ENCODE results near the gene RASL11A.
"Not testable (repeated sequence)": the region's sequence is repeated elsewhere in the genome, so short reads cannot be mapped to it uniquely, and the experiment has no call there.

The RASL11A gene, protein sequence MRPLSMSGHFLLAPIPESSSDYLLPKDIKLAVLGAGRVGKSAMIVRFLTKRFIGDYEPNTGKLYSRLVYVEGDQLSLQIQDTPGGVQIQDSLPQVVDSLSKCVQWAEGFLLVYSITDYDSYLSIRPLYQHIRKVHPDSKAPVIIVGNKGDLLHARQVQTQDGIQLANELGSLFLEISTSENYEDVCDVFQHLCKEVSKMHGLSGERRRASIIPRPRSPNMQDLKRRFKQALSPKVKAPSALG

DNA sequence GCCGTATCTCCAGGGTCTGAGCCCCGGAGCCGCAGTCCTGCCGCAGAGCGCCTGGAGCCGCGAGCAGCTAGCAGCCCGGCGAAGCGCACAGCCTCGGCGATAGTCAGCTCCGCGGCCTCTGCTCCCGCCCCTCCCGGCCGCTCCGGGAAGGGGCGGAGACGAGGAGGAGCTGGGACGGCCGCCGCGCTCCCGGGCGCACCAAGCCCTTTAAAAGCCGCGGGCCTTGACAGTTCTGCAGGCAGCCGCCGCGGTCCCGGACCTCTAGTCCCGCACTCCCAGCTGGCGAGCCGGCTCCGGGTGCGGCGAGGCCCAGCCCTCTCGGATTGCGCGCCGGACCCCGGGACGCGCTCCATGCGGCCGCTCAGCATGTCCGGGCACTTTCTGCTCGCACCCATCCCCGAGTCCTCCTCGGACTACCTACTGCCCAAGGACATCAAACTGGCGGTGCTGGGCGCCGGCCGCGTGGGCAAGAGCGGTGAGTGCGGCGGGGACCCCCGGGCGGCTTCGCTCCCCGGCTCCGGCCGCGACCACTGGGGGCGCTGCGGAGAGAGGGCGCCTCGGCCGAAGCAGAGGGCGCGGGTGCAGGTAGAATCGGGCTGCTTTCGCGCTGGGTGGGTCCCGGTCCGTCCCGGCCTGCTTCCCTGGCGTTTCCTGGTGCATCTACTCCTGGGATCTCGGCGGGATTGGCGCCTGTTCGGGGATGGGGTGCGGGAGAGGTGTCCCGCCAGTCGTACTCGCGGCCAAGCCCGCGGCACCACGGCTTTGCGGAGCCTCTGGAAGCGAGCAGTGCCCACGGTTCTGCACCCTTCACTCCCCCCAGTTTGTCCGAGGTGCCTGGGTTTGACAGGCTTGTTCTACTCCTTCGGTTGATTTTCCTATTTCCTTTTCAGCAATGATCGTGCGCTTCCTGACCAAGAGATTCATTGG, at the start of gene RASL11A:
RASL11A (plus strand) TSS at position 237 of the 927 bp plus-strand sequence; CDS start at position 352, 115 bp downstream.
- H3K4me3 ChIP-seq (ENCODE audit: low read depth, low read length): peak within 1 kb of the TSS; percentile 36

DNA sequence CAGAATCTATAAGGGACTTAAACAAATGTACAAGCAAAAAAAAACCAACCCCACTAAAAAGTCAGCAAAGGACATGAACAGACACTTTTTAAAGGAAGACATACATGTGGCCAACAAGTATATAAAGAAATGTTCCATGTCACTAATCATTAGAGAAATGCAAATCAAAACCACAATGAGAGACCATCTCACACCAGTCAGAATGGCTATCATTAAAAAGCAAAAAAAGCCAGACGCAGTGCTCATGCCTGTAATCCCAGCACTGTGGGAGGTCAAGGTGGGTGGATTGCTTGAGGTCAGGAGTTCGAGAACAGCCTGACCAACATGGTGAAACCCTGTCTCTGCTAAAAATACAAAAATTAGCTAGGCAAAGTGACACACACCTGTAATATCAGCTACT, 48.5 kb upstream of the RASL11A start:
- H3K4me3 ChIP-seq (ENCODE audit: low read depth, low read length): not testable (repeated sequence)

DNA sequence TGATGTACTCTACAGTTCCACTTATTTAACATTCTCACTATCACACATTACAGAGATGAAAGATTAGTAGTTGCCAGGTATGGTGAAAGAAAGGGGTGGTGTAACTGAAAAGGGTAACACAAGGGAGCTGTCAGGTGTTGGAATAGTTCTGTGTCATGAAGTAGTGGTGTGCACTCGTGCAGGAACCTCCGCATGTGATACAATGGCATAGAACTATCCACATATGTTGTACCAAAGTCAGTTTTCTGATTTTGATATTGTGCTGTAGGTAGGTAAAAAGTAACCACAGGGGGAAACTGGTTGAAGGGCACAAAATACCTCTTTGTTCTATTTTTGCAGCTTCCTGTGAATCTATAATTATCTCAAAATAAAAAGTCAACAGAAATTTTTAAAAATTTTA, 43.6 kb upstream of the RASL11A start:
- no peak overlapping the region for H3K4me3 ChIP-seq (ENCODE audit: low read depth, low read length)

DNA sequence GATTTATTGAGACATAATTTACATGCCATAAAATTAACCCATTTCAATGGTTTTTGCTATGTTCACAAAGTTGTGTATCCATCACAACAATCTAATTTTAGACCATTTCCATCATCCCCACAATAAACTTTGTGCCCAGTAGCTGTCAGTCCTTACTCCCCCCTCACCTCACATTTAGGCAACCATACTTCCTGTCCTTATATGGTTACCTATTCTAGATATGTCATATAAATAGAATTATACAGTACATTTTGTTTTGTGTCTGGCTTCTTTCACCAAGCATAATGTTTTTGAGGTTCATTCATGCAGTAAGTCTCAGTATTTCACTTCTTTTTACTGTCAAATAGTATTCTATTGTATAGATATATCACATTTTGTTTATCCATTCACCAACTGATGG, 42.5 kb upstream of the RASL11A start:
- no peak overlapping the region for H3K4me3 ChIP-seq (ENCODE audit: low read depth, low read length)

DNA sequence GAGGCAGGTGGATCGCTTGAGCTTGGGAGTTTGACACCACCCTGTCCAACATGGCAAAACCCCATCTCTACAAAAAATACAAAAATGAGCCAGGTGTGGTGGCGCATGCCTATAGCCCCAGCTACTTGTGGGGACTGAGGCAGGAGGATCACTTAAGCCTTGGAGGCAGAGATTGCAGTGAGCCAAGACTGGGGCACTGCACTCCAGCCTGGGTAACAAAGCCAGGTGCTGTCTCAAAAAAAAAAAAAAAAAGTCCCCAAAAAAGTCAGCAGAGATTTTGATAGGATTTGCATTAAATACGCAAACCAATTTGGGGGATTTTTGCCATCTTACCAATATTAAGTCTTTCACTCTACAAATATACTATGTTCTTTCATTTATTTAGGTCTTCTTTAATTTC, 41.0 kb upstream of the RASL11A start:
- no peak overlapping the region for H3K4me3 ChIP-seq (ENCODE audit: low read depth, low read length)

DNA sequence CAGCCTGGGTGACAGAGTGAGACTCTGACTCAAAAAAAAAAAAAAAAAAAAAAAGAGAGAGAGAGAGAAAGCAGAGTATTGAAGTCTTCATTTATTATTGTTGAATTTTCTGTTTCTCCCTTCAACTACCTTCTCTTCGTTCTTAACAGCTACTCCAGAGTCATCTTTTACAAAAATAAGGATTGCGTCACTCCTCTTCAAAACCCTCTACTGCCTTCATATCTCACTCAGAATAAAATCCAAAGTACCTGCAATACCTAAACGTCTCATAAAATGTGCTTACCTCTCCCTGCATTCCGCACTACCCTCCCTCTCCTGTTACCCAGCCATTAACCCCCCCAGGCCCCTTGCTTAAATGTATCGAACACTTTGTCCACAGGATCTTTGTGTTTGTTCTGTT, 36.7 kb upstream of the RASL11A start:
- no peak overlapping the region for H3K4me3 ChIP-seq (ENCODE audit: low read depth, low read length)

DNA sequence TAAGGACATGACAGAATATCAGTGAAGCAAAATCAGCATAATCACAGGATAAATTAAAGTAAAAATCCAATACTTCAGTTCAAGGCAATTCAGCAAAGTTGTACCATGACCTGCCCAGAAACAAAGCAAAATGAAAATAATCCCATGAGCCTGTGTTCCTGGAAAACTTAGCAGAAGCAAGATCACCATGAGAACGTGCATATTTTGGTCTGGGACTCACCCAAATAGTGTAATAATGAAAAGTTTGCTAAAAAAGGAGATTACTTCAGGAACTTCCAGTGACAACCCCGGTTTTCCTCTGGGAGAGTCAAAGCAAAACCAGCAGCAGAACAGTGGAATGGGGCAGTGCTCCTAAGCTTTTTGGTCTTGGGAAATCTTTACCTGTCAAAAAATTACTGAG, 34.2 kb upstream of the RASL11A start:
- H3K4me3 ChIP-seq (ENCODE audit: low read depth, low read length): no peak overlapping the region

DNA sequence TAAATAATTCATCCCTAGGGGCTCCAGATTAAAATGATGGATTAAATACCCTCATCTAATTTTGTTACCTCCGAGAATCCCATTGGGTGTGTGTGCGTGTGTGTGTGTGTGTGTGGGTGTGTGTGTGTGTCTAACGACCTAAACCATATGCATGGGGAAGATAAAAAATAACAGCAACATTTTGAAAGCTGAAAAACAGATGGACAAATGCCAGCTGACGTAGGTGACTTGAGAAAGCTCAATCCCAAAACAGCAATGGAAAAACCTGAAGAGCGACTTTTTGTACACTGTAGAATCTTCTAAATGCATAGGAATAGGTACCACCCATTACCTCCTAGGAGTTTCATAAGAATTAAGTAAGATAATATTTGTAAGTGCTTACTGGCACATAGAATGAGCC, 27.9 kb upstream of the RASL11A start:
- H3K4me3 ChIP-seq (ENCODE audit: low read depth, low read length): no peak overlapping the region

DNA sequence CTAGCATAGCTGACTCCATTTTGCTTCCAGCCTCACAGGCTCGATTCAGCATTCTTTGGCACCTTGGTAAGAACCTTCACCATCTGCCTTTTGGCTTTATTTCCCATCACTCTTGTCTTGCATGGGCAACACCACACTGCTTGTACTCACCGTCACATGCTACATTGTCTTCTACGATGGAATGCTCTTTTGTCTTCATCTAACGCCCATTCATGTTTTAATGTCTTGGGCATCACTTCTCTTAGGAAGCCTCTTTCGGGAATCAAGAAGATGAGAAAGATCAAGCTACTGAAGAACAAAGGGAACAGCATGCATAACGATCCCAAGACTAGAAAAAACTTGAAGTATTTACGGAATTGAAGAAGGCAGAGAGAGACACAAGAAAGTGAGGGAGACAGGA, 25.0 kb upstream of the RASL11A start:
- no peak overlapping the region for H3K4me3 ChIP-seq (ENCODE audit: low read depth, low read length)

DNA sequence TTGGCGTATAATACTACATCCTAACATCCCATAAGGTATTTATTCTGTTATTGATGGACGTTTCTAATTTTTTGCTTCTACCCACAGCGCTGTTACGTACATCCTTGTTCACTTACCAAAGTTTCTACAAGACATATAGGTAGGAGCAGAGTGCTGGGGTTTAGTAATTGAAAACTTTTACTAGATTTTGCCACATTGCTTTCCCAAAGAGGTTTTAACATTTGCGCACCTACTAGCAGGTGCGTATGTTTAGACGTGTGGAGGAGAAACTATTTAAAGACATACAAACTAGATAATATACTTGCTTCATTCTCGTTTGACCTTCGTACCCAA, 19.8 kb upstream of the RASL11A start:
- H3K4me3 ChIP-seq (ENCODE audit: low read depth, low read length): peak overlapping the region; percentile 99

DNA sequence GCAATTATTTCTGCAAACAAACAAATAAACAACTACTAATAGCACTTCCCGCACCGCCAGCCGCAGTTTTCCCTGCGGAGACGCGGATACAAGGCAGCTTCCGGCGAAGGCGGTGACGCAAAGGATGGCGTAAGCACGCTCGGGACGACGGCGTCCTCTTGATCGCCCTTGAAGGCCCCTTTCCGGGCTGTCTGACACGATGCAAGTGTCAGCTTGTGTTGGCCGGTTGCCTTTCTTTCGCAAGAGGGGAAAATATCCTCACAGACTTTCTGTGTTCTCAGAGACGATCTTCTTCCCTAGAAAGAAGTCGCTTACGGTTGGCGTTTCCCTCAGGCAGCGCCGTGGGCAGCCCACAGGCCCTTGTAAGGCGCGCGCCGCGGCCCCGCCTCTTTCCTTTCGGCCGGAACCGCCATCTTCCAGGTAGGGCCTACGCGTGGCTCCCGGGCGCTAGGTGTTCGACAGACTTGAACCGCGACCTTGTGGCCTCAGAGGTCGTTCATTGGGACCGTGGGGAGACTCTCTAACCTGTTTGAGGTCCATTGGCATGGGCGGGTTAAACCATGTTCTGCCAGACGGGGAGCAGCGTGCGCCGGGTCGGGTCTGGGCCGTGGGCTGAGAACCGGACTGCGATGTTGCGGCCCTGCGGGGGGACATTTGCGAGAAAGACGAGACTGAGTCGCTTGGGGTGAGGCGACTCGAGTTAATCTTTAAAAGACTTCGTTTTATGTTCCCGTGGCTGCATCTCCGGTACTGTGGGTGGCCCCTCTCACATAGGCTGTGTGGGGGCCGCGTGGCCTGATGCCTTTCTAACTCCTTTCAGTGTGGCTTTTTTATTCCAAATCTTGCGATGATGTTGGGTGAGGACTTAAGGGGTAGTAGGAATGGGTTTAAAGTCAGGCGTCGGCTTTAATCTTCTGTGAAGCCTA, 19.2 kb upstream of the RASL11A start, which contains the start of gene RPL21:
RPL21 (plus strand) TSS at position 393 of the 926 bp plus-strand sequence. CDS start 2,219 bp downstream, outside the sequence.
- peak within 1 kb of the TSS; percentile 99 for H3K4me3 ChIP-seq (ENCODE audit: low read depth, low read length)

DNA sequence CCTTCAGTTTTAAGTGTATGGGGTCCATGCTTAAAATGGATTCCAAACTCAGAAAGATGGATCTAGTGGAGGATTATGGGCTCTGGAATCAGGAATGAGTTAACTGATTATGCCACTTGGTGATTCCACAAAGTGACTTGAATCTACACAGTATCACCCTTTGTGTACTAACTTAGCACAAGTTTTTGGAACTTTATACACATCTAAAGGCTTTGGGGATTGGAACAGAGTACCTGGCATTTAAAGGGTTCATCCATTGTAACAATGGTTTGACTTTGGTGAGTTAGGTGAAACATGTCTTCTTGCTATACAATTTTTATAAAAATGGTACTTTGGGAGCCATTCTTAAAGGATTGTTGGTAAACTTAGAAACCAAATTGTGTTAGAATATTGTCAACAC, 18.2 kb upstream of the RASL11A start:
- peak overlapping the region; percentile 99 for H3K4me3 ChIP-seq (ENCODE audit: low read depth, low read length)

DNA sequence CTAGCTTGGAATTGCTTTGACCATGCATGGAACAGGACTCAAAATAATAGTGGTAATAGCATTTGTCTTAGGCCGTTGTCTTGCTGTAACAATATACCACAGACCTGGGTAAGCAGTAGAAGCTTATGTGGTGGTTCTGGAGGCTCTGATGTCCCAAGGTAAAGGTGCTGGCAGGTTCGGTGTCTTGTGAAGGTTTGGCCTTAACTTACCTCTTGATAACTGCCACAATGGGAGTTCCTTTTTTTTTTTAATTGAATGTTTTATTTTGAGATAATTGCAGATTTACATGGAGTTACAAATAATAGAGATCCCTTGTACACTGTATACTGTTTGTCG, 13.4 kb upstream of the RASL11A start:
- H3K4me3 ChIP-seq (ENCODE audit: low read depth, low read length): no peak overlapping the region

DNA sequence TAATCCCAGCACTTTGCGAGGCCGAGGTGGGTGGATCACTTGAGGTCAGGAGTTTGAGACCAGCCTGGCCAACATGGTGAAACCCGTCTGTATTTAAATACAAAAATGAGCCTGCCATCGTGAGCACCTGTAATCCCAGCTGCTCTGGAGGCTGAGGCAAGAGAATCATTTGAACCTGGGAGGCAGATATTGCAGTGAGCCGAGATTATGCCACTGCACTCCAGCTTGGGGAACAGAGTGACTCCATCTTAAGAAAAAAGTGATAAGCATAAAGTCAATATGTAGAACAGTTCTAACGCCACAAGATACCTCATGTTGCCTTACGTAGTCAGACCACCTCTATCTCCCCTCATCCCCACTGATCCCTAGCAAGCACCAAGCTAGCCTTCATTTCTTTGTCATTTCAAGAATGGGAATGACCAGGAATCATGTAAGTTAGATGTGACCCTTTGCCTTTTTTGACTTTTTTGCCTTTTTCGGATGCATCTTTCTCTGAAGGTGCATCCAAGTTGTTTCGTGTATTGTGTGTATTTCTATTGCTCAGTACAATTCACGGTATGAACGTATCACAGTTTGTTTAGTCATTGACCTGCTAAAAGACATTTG, 12.9 kb upstream of the RASL11A start:
- no peak overlapping the region for H3K4me3 ChIP-seq (ENCODE audit: low read depth, low read length)

DNA sequence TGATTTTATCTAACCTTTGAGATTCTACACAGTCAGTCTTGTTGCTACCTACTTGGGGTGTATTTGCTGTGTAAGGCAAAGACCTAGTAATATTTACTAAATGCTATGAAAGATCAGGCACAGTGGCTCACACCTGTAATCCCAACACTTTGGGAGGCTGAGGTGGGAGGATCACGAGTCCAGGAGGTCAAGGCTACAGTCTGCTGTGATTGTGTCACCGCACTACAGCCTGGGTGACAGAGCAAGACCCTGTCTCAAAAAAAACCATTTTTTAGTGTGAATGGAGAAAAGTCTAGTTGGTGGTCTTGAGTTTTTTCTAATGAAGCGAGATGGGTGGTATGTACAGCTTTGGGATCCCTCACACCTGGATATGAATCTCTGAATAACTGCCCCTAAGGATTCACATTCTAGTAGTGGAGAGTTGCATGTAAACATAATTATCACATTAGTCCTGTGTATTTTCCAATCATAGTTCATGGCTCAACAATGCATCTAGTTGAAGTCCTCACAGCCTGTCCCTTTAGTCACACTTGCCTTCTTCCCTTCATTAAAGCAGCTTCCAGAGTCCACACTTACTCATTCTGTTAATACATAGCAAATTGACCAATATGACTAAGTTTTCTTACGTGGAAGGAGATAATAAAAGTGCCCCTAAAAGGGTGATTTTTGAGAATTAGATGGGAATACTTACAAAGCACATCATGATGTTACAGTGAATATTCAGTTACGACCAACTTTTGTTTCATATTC, 11.8 kb upstream of the RASL11A start:
- no peak overlapping the region for H3K4me3 ChIP-seq (ENCODE audit: low read depth, low read length)

DNA sequence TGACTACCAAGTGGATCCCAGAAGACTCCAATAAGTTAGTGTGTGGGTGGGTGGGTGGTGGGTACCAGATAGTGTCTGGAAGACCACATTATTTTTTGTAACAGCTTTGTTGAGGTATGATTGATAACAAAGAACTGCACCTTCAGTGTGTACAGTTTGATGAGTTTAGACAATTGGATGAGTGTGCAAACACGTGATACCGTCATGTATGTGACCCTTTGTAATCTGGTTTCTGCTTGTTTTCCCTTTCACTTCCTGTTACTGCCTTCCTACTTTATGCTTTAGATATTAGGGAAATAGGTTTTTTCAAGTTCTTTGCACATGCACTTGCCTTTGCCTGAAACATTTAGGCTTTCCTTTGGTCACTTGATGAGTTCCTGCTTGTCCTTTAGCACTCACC, 10.8 kb upstream of the RASL11A start:
- no peak overlapping the region for H3K4me3 ChIP-seq (ENCODE audit: low read depth, low read length)

DNA sequence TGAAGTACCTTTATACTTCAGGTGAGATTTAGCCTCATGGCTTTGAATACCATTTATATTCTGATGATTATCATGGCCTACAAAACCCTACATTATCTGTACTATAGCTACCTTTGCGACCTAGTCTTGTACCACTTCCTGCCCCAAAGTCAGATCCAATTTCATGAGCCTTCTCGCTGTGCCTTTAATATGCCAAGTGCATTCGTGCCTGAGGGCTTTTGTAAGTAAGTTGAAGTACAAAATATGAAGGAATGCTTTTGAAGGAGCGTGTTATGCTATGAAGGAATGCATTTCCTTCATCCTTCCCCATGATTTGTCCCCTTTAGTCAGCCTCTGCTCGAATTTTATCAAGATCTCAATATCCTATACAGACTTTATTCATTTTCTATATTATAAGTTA, 9.2 kb upstream of the RASL11A start:
- H3K4me3 ChIP-seq (ENCODE audit: low read depth, low read length): no peak overlapping the region

DNA sequence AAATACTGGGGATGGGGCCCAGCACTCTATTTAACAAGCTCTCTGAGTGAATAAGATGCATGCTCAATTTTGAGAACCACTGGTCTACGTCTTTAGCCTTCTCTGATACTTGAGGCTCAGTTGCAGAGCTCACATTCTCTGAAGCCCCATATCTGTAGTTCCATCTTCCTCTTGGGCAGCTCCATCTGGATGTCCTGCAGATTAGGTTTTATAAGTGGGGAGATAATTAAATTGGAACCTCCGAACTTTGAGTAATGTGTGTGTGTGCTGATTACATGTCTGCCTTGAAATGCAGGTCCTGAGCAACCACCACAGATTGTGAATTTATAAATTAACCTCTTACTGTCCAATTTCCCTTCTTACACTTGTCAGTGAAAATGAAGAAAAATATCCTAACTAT, 7.2 kb upstream of the RASL11A start:
- H3K4me3 ChIP-seq (ENCODE audit: low read depth, low read length): no peak overlapping the region

DNA sequence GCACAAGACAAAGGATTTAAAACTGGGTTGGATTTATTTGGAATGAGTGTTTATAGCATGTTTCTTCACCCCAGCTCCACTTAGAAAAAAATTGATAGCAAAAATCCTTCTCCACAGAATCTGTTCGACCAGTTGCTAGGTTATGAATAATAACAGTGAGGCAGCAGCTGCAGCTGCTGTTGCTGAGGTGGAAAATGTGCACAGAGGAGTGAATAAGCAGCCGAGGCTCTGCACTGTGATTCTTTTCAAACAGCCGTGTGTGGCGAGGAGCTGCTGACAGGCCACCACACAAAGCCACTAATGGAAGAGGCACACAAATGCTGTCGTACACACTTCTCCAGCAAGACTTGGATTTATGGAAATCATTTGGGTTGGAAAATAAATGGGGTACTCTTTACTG, 6.4 kb upstream of the RASL11A start:
- no peak overlapping the region for H3K4me3 ChIP-seq (ENCODE audit: low read depth, low read length)

DNA sequence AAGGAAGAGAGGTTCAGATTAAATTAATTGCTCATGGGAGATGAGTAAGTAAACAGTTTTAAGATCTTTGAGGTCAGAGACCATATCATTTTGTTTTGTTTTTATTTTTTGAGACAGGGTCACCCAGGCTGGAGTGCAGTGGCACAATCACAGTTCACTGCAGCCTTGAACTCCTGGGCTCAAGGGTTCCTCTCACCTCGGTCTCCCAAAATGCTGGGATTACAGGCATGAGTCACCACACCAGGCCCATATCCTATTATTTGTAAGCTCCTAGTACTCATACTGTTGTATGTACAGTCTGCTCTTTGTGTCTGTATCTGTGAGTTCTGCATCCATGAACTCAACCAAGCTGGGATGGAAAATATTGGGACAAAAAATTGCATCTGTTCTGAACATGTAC, 6.0 kb upstream of the RASL11A start:
- no peak overlapping the region for H3K4me3 ChIP-seq (ENCODE audit: low read depth, low read length)

Data from iPS-11a (cell line).